ENCODE data around the gene NECTIN2.

- no peak for TF ChIP-seq CTCF (IDR thresholded peaks at IDR 0.05; ENCODE audit: poor library complexity)
- TF ChIP-seq EZH2 (IDR thresholded peaks at IDR 0.05; ENCODE audit: borderline replicate concordance): no peak
Observed at GRCh38 chr19:44817725-44818465, 28.2 kb upstream of the NECTIN2 start.

Measured in hepatocyte (in vitro differentiated cells).